ENCODE measurements around the gene PCDHGC5. TPM values are rescaled to one million over a fixed set of nuclear protein-coding genes. Genes with fewer than 3 reads are reported as not detected.
A peak's percentile ranks its signal among the peaks of the same experiment; 100 is the strongest.

PCDHGC5 gene
- total RNA-seq, 2 donors from 2014 or later = 0.71 to 1.8 TPM

DNA sequence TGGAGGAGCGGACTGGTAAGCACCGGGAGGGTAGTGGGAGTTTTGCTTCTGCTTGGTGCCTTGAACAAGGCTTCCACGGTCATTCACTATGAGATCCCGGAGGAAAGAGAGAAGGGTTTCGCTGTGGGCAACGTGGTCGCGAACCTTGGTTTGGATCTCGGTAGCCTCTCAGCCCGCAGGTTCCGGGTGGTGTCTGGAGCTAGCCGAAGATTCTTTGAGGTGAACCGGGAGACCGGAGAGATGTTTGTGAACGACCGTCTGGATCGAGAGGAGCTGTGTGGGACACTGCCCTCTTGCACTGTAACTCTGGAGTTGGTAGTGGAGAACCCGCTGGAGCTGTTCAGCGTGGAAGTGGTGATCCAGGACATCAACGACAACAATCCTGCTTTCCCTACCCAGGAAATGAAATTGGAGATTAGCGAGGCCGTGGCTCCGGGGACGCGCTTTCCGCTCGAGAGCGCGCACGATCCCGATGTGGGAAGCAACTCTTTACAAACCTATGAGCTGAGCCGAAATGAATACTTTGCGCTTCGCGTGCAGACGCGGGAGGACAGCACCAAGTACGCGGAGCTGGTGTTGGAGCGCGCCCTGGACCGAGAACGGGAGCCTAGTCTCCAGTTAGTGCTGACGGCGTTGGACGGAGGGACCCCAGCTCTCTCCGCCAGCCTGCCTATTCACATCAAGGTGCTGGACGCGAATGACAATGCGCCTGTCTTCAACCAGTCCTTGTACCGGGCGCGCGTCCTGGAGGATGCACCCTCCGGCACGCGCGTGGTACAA is 12.6 kb upstream of the PCDHGC5 start:
- H3K4me3 ChIP-seq (ENCODE audit: low read length) = peak overlapping the region; percentile 86
- H3K27ac ChIP-seq (ENCODE audit: low read depth, low read length) = no peak overlapping the region
- Mint-ChIP-seq H3K36me3 (ENCODE audit: low read depth) (peaks cover 11% of the 10 kb centered on the region), H3K9me3 (no peaks in the 10 kb centered on the region), H3K27me3 (ENCODE audit: insufficient read depth) (peaks cover 31% of the 10 kb centered on the region), H3K4me1 (peaks cover 8% of the 10 kb centered on the region), H3K27ac (peak overlapping the region; percentile 69), H3K4me3 (peak overlapping the region; percentile 78)
- 20 to 56% methylated on average over 50 to 58 of the region's 58 CpGs for WGBS, 2 experiments (ENCODE audit: insufficient coverage in 1 of 2, insufficient read length in 1 of 2)
- H3K9me3 ChIP-seq (ENCODE audit: control insufficient read depth, low read length) = no peaks in the 10 kb centered on the region
- TF ChIP-seq, protein P1, sequence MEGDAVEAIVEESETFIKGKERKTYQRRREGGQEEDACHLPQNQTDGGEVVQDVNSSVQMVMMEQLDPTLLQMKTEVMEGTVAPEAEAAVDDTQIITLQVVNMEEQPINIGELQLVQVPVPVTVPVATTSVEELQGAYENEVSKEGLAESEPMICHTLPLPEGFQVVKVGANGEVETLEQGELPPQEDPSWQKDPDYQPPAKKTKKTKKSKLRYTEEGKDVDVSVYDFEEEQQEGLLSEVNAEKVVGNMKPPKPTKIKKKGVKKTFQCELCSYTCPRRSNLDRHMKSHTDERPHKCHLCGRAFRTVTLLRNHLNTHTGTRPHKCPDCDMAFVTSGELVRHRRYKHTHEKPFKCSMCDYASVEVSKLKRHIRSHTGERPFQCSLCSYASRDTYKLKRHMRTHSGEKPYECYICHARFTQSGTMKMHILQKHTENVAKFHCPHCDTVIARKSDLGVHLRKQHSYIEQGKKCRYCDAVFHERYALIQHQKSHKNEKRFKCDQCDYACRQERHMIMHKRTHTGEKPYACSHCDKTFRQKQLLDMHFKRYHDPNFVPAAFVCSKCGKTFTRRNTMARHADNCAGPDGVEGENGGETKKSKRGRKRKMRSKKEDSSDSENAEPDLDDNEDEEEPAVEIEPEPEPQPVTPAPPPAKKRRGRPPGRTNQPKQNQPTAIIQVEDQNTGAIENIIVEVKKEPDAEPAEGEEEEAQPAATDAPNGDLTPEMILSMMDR (conservative IDR thresholded peaks at IDR 0.05) = no peak
- H3K4me1 ChIP-seq (ENCODE audit: control insufficient read depth, insufficient read depth, low read length) = no peaks in the 10 kb centered on the region
- H3K9ac ChIP-seq (ENCODE audit: extremely low read depth, low read length, poor library complexity, severe bottlenecking) = peak overlapping the region; percentile 51
- H3K36me3 ChIP-seq (ENCODE audit: control insufficient read depth, insufficient read depth, low read length) = no peaks in the 10 kb centered on the region
- H3K27me3 ChIP-seq (ENCODE audit: control insufficient read depth, insufficient read depth, low read length, poor library complexity, severe bottlenecking) = peaks cover 12% of the 10 kb centered on the region
- DNase-seq = peak; percentile 78

DNA sequence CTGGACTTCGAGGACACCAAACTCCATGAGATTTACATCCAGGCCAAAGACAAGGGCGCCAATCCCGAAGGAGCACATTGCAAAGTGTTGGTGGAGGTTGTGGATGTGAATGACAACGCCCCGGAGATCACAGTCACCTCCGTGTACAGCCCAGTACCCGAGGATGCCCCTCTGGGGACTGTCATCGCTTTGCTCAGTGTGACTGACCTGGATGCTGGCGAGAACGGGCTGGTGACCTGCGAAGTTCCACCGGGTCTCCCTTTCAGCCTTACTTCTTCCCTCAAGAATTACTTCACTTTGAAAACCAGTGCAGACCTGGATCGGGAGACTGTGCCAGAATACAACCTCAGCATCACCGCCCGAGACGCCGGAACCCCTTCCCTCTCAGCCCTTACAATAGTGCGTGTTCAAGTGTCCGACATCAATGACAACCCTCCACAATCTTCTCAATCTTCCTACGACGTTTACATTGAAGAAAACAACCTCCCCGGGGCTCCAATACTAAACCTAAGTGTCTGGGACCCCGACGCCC is 11.8 kb upstream of the PCDHGC5 start:
- peaks cover 12% of the 10 kb centered on the region for H3K27me3 ChIP-seq (ENCODE audit: control insufficient read depth, insufficient read depth, low read length, poor library complexity, severe bottlenecking)
- no peaks in the 10 kb centered on the region for H3K36me3 ChIP-seq (ENCODE audit: control insufficient read depth, insufficient read depth, low read length)
- 91 to 96% methylated on average over 18 to 24 of the region's 24 CpGs for WGBS, 2 experiments (ENCODE audit: insufficient coverage in 1 of 2, insufficient read length in 1 of 2)
- Mint-ChIP-seq H3K27me3 (ENCODE audit: insufficient read depth) (peaks cover 31% of the 10 kb centered on the region), H3K4me3 (peak overlapping the region; percentile 78), H3K9me3 (no peaks in the 10 kb centered on the region), H3K36me3 (ENCODE audit: low read depth) (peaks cover 11% of the 10 kb centered on the region), H3K27ac (no peak overlapping the region), H3K4me1 (peaks cover 8% of the 10 kb centered on the region)
- DNase-seq = no peak
- H3K9ac ChIP-seq (ENCODE audit: extremely low read depth, low read length, poor library complexity, severe bottlenecking) = no peak overlapping the region
- H3K4me3 ChIP-seq (ENCODE audit: low read length) = peak overlapping the region; percentile 86
- H3K4me1 ChIP-seq (ENCODE audit: control insufficient read depth, insufficient read depth, low read length) = no peaks in the 10 kb centered on the region
- H3K27ac ChIP-seq (ENCODE audit: low read depth, low read length) = no peak overlapping the region
- TF ChIP-seq, protein P1 (conservative IDR thresholded peaks at IDR 0.05) = no peak
- H3K9me3 ChIP-seq (ENCODE audit: control insufficient read depth, low read length) = no peaks in the 10 kb centered on the region

DNA sequence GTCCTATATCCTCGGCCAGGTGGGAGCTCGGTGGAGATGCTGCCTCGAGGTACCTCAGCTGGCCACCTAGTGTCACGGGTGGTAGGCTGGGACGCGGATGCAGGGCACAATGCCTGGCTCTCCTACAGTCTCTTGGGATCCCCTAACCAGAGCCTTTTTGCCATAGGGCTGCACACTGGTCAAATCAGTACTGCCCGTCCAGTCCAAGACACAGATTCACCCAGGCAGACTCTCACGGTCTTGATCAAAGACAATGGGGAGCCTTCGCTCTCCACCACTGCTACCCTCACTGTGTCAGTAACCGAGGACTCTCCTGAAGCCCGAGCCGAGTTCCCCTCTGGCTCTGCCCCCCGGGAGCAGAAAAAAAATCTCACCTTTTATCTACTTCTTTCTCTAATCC is 11.1 kb upstream of the PCDHGC5 start:
- Histone ChIP-seq H3K4me3 (ENCODE audit: low read length) (no peak overlapping the region), H3K9me3 (ENCODE audit: control insufficient read depth, low read length) (no peaks in the 10 kb centered on the region), H3K27ac (ENCODE audit: low read depth, low read length) (no peak overlapping the region), H3K9ac (ENCODE audit: extremely low read depth, low read length, poor library complexity, severe bottlenecking) (no peak overlapping the region), H3K36me3 (ENCODE audit: control insufficient read depth, insufficient read depth, low read length) (no peaks in the 10 kb centered on the region), H3K27me3 (ENCODE audit: control insufficient read depth, insufficient read depth, low read length, poor library complexity, severe bottlenecking) (peaks cover 12% of the 10 kb centered on the region), H3K4me1 (ENCODE audit: control insufficient read depth, insufficient read depth, low read length) (no peaks in the 10 kb centered on the region)
- Mint-ChIP-seq H3K4me3 (peak overlapping the region; percentile 19), H3K36me3 (ENCODE audit: low read depth) (peaks cover 11% of the 10 kb centered on the region), H3K4me1 (peaks cover 11% of the 10 kb centered on the region), H3K27me3 (ENCODE audit: insufficient read depth) (peaks cover 31% of the 10 kb centered on the region), H3K27ac (no peak overlapping the region), H3K9me3 (no peaks in the 10 kb centered on the region)
- peak; percentile 42 for DNase-seq
- TF ChIP-seq, protein P1 (conservative IDR thresholded peaks at IDR 0.05) = no peak
- WGBS, 2 experiments (ENCODE audit: insufficient coverage in 1 of 2, insufficient read length in 1 of 2) = 95% methylated on average over 7 to 13 of the region's 13 CpGs
